Measurements from ENCODE around the gene ST6GALNAC1. TPM values are rescaled to one million over a fixed set of nuclear protein-coding genes. Genes with fewer than 3 reads are reported as not detected.
A peak's percentile ranks its signal among the peaks of the same experiment; 100 is the strongest.

Gene ST6GALNAC1
- total RNA-seq, 1 experiment from 2014 or later, result not detected

DNA sequence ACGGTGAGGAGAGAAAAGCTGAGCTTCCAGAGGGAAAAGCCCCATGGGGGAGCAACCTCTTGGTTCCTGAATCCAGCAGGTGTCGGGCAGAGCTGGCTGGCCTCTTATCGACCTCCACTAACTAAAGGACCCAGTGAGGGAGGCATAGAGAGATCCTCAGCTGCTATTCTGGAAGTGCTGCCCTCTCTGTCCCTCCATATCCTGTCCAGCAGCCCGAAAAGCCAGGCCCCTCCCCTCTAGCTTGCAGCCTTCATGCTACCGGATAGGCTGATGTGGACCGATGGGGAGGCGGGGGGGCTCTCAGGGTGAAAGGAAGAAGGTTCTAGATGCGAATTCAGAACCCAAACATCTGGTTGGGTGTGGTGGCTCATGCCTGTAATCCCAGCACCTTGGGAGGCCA is 42.3 kb upstream of the ST6GALNAC1 start:
- DNase-seq, result no peak
- Histone ChIP-seq H3K4me1 (ENCODE audit: low read length) (no peaks in the 10 kb centered on the region), H3K27me3 (ENCODE audit: low read length) (no peaks in the 10 kb centered on the region), H2AFZ (ENCODE audit: low read length) (no peak overlapping the region), H3K9me3 (ENCODE audit: low read length) (no peaks in the 10 kb centered on the region), H3K4me3 (ENCODE audit: low read length) (no peak overlapping the region), H3K27ac (ENCODE audit: low read length) (no peak overlapping the region), H3K9ac (ENCODE audit: low read length) (no peak overlapping the region), H3K36me3 (ENCODE audit: insufficient read depth, low read length) (no peaks in the 10 kb centered on the region), H3K79me2 (ENCODE audit: low read length) (no peaks in the 10 kb centered on the region), H3K9me2 (replicated peaks; ENCODE audit: insufficient read depth, low read length) (no peaks in the 10 kb centered on the region), H4K20me1 (ENCODE audit: insufficient read depth, low read depth, low read length) (no peaks in the 10 kb centered on the region), H3K4me2 (ENCODE audit: low read depth, low read length, poor library complexity, severe bottlenecking) (no peak overlapping the region)

DNA sequence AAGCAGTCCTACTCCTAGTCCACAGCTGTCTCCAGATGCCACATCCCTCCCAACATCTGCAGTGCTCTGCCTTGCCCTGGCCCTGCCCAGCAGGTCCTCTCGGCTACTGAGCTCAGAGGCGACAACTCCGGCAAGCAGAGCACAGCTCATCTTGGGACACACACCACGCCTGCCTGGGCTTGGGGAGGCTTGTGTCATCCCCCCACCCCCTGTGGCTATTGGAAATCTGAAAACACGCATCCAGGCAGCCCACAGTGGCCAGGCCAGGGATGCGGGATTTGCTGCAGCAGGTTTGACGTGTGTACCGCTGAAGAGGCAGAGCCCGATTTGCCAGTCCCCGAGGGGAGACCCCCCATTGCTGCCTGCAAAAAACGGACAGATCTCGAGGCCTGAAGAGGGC is 41.8 kb upstream of the ST6GALNAC1 start:
- H4K20me1 ChIP-seq (ENCODE audit: insufficient read depth, low read depth, low read length), result no peaks in the 10 kb centered on the region
- no peak for DNase-seq
- no peaks in the 10 kb centered on the region for H3K27me3 ChIP-seq (ENCODE audit: low read length)
- H3K4me3 ChIP-seq (ENCODE audit: low read length), result no peak overlapping the region
- H3K36me3 ChIP-seq (ENCODE audit: insufficient read depth, low read length), result no peaks in the 10 kb centered on the region
- no peaks in the 10 kb centered on the region for H3K9me2 ChIP-seq (replicated peaks; ENCODE audit: insufficient read depth, low read length)
- H3K4me2 ChIP-seq (ENCODE audit: low read depth, low read length, poor library complexity, severe bottlenecking), result no peak overlapping the region
- no peaks in the 10 kb centered on the region for H3K79me2 ChIP-seq (ENCODE audit: low read length)
- H2AFZ ChIP-seq (ENCODE audit: low read length), result no peak overlapping the region
- H3K9me3 ChIP-seq (ENCODE audit: low read length), result no peaks in the 10 kb centered on the region
- no peak overlapping the region for H3K27ac ChIP-seq (ENCODE audit: low read length)
- H3K4me1 ChIP-seq (ENCODE audit: low read length), result no peaks in the 10 kb centered on the region
- H3K9ac ChIP-seq (ENCODE audit: low read length), result no peak overlapping the region

DNA sequence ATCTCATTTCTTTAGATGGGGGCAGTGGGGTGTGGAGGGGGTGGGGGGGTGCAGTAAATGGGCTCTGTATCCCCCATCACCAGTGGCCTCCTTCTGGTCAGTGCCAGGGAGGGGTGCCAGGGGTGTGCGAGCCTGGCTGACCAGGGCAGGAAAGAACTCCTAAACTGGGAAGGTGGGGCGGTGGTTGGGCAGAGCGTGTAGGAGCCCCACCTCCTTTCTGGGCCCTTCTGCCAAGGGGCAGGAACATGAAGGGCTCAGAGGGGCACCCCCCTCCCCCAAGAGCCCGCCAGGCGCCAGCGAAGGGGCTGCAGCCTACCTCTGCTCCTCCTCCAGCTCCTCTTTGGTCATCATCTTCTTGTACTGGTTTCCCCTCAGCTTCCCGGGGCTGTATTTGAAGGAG is 41.2 kb upstream of the ST6GALNAC1 start:
- H3K4me3 ChIP-seq (ENCODE audit: low read length), result no peak overlapping the region
- no peaks in the 10 kb centered on the region for H3K9me3 ChIP-seq (ENCODE audit: low read length)
- no peaks in the 10 kb centered on the region for H3K79me2 ChIP-seq (ENCODE audit: low read length)
- no peak overlapping the region for H3K27ac ChIP-seq (ENCODE audit: low read length)
- no peaks in the 10 kb centered on the region for H3K9me2 ChIP-seq (replicated peaks; ENCODE audit: insufficient read depth, low read length)
- H2AFZ ChIP-seq (ENCODE audit: low read length), result no peak overlapping the region
- no peak for DNase-seq
- no peaks in the 10 kb centered on the region for H3K36me3 ChIP-seq (ENCODE audit: insufficient read depth, low read length)
- H3K4me2 ChIP-seq (ENCODE audit: low read depth, low read length, poor library complexity, severe bottlenecking), result no peak overlapping the region
- no peaks in the 10 kb centered on the region for H3K4me1 ChIP-seq (ENCODE audit: low read length)
- no peak overlapping the region for H3K9ac ChIP-seq (ENCODE audit: low read length)
- no peaks in the 10 kb centered on the region for H4K20me1 ChIP-seq (ENCODE audit: insufficient read depth, low read depth, low read length)
- no peaks in the 10 kb centered on the region for H3K27me3 ChIP-seq (ENCODE audit: low read length)

DNA sequence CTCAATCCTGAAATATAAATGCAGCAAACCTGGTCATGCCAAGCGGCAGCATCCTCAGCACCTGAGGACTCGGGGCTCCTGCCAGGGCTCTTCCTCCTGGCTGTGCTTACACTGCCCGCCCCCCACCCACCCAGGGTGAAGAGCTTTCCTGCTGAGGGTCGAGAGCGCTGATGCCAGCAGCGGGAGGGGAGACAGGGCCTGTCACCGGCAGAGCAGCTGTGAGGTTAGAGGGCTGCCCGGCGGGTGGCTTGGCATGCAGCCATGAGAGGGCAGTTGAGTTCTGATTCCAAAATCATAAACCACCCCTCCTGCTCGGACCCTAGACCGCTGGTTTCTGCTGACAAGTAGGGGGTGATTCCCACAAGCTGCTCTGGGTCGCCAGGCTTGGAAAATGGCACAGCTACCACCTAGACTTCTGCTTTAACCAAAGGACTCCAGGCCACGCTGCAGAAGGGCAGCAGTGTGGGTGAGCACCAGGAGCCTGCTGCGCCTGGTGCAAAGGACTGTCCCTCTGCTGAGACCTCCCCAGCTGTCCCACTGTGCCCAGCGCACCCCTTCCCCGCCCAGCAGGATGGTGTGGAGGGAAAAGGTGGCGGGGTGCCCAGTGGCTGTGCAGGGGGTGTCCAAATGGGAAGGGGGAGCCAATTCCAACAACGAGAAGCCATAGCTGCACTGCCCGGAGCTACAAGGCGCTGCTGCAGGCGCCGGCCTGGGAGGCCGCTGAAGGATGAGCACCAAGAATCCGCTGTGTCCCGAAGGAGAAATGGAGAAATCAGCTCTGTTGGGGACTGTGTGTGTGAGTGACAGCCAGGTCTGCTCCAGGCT is 40.6 kb upstream of the ST6GALNAC1 start:
- no peaks in the 10 kb centered on the region for H3K4me1 ChIP-seq (ENCODE audit: low read length)
- H3K4me2 ChIP-seq (ENCODE audit: low read depth, low read length, poor library complexity, severe bottlenecking), result no peak overlapping the region
- H4K20me1 ChIP-seq (ENCODE audit: insufficient read depth, low read depth, low read length), result no peaks in the 10 kb centered on the region
- no peak overlapping the region for H2AFZ ChIP-seq (ENCODE audit: low read length)
- no peaks in the 10 kb centered on the region for H3K9me3 ChIP-seq (ENCODE audit: low read length)
- no peak overlapping the region for H3K4me3 ChIP-seq (ENCODE audit: low read length)
- H3K27me3 ChIP-seq (ENCODE audit: low read length), result no peaks in the 10 kb centered on the region
- no peaks in the 10 kb centered on the region for H3K79me2 ChIP-seq (ENCODE audit: low read length)
- no peak overlapping the region for H3K27ac ChIP-seq (ENCODE audit: low read length)
- no peaks in the 10 kb centered on the region for H3K36me3 ChIP-seq (ENCODE audit: insufficient read depth, low read length)
- DNase-seq, result no peak
- H3K9ac ChIP-seq (ENCODE audit: low read length), result no peak overlapping the region
- no peaks in the 10 kb centered on the region for H3K9me2 ChIP-seq (replicated peaks; ENCODE audit: insufficient read depth, low read length)

DNA sequence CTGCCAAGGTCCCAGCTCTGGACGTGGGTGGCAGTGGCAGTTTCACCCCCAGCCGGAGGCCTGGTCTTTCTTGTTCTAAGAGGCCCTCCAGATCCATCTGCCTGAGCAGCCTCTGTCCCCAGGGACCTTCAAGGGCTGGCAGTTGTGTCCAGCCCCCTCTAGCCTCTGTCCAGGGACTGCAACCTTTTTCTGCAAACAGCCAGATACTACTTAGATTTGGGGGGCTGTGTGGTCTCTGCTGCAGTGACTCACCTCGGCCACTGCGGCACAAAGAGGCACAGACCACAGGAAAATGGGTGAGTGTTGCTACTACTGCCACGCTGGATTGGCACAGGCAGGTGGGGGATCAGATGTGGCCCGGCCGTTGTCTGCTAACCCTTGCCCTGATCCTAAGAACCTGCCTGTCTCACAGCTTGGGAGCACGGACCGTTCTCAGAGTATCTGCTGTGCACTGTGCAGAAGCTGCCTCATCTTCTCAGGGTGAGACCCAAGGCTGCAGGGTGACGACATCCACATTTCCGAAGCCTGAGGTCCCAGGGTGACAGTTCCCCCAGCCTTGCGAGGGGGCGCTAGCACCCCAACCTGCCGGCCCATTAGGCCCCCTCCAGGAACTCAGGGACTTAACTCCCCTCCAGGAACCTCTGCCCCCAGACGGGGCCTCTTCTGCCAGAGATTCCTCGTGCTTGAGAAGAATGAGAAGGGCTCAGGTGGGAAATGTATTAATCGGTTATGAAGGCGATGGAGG is 39.6 kb upstream of the ST6GALNAC1 start:
- no peak overlapping the region for H3K4me3 ChIP-seq (ENCODE audit: low read length)
- H3K4me2 ChIP-seq (ENCODE audit: low read depth, low read length, poor library complexity, severe bottlenecking), result no peak overlapping the region
- H3K9ac ChIP-seq (ENCODE audit: low read length), result no peak overlapping the region
- no peaks in the 10 kb centered on the region for H4K20me1 ChIP-seq (ENCODE audit: insufficient read depth, low read depth, low read length)
- H3K27ac ChIP-seq (ENCODE audit: low read length), result no peak overlapping the region
- no peaks in the 10 kb centered on the region for H3K36me3 ChIP-seq (ENCODE audit: insufficient read depth, low read length)
- no peak overlapping the region for H2AFZ ChIP-seq (ENCODE audit: low read length)
- DNase-seq, result peak; percentile 66
- H3K9me2 ChIP-seq (replicated peaks; ENCODE audit: insufficient read depth, low read length), result no peaks in the 10 kb centered on the region
- no peaks in the 10 kb centered on the region for H3K4me1 ChIP-seq (ENCODE audit: low read length)
- H3K79me2 ChIP-seq (ENCODE audit: low read length), result no peaks in the 10 kb centered on the region
- H3K9me3 ChIP-seq (ENCODE audit: low read length), result no peaks in the 10 kb centered on the region
- no peaks in the 10 kb centered on the region for H3K27me3 ChIP-seq (ENCODE audit: low read length)

DNA sequence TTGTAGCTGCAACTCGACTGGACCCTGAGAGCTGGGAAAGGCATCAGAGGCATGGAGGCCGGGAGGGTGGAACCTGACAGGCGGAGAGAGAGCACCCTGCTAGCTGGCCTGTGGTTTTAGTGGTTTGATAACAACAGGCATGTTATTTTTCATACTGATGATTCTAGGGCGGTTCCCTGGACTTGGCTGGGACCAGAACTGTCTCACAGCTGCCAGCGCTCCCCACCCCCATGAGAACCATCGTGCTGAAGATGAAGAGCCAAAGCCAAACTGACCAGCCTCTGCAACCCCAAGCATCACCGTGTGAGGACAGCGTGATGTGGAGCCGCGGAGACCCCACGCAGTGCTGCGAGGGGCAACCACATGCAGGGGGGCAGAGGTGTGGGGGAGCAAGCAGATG is 38.7 kb upstream of the ST6GALNAC1 start:
- H3K4me1 ChIP-seq (ENCODE audit: low read length), result no peaks in the 10 kb centered on the region
- no peak overlapping the region for H2AFZ ChIP-seq (ENCODE audit: low read length)
- H3K4me3 ChIP-seq (ENCODE audit: low read length), result no peak overlapping the region
- H3K36me3 ChIP-seq (ENCODE audit: insufficient read depth, low read length), result no peaks in the 10 kb centered on the region
- no peaks in the 10 kb centered on the region for H4K20me1 ChIP-seq (ENCODE audit: insufficient read depth, low read depth, low read length)
- no peaks in the 10 kb centered on the region for H3K79me2 ChIP-seq (ENCODE audit: low read length)
- no peaks in the 10 kb centered on the region for H3K27me3 ChIP-seq (ENCODE audit: low read length)
- DNase-seq, result no peak
- H3K9ac ChIP-seq (ENCODE audit: low read length), result no peak overlapping the region
- no peaks in the 10 kb centered on the region for H3K9me3 ChIP-seq (ENCODE audit: low read length)
- no peak overlapping the region for H3K27ac ChIP-seq (ENCODE audit: low read length)
- H3K4me2 ChIP-seq (ENCODE audit: low read depth, low read length, poor library complexity, severe bottlenecking), result no peak overlapping the region
- no peaks in the 10 kb centered on the region for H3K9me2 ChIP-seq (replicated peaks; ENCODE audit: insufficient read depth, low read length)

DNA sequence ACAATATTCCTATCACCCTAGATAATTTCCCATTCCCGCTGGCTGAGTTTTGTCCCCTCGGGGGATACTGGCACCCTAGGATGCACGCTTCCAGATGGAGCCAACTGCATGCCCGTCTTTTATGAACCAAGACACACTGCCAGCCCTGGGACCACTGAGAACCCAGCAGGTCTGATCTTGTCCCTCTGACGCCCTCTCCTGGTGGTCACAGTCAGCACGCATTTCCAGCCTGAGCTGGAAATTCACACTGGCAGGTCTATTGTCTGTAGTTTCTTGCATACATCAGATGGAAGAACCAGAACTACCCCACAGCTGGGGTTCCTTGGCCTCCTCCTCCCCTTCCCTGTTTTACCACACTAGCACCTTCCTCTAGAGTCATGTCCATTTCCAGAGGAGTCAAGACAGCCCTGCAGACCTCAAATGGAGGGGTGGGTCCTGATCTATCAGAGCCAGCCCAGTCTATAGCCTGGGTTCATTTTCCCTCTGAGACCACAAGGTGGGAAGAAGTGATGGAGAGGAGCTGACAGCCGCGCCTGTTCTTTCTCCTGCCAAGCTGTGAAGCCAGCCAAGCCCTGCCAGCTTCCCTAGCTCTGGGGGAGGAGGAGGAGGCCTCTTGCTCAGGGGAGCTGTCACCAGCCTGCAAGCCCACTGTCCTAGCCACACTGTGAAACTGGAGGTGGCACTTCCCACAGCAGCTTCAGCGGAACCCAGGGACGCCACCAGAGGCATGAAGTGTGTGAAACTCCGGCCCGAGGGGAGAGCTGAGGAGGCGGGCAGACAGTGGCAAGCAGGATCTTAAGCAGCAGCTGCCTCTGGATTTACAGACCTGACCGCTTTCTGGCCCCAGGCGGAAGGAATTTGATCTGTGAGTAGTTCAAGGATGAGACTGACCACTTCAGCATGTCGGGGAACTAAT is 37.9 kb upstream of the ST6GALNAC1 start:
- Histone ChIP-seq H3K9me2 (replicated peaks; ENCODE audit: insufficient read depth, low read length) (no peaks in the 10 kb centered on the region), H4K20me1 (ENCODE audit: insufficient read depth, low read depth, low read length) (no peaks in the 10 kb centered on the region), H3K27ac (ENCODE audit: low read length) (no peak overlapping the region), H3K9ac (ENCODE audit: low read length) (no peak overlapping the region), H3K27me3 (ENCODE audit: low read length) (no peaks in the 10 kb centered on the region), H3K4me3 (ENCODE audit: low read length) (no peak overlapping the region), H3K36me3 (ENCODE audit: insufficient read depth, low read length) (no peaks in the 10 kb centered on the region), H3K4me1 (ENCODE audit: low read length) (no peaks in the 10 kb centered on the region), H2AFZ (ENCODE audit: low read length) (no peak overlapping the region), H3K79me2 (ENCODE audit: low read length) (no peaks in the 10 kb centered on the region), H3K9me3 (ENCODE audit: low read length) (no peaks in the 10 kb centered on the region), H3K4me2 (ENCODE audit: low read depth, low read length, poor library complexity, severe bottlenecking) (no peak overlapping the region)
- peak; percentile 85 for DNase-seq

DNA sequence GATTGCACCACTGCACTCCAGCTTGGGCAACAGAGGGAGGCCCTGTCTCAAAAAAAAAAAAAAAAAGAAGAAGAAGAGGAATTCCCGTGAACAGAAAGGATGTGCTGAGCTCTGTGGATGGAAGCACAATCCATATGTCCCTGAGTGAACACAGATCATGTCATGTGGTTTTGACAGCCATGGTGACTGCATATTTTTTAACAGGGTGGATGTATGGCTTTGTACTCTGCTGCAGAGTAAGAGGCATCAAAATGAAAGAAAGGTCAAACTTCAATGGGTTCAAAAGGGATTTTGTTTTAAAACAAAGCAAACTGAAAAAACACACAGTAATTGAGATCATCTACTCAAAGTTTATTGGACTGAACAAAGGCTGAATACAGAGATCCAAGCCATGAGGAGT is 35.7 kb upstream of the ST6GALNAC1 start:
- no peak overlapping the region for H2AFZ ChIP-seq (ENCODE audit: low read length)
- H3K27ac ChIP-seq (ENCODE audit: low read length), result no peak overlapping the region
- no peak for DNase-seq

More for the DNA sequence above, 35.7 kb upstream of the ST6GALNAC1 start:
- no peak overlapping the region for H3K4me3 ChIP-seq (ENCODE audit: low read length)
- H3K4me1 ChIP-seq (ENCODE audit: low read length), result no peaks in the 10 kb centered on the region
- H3K9ac ChIP-seq (ENCODE audit: low read length), result no peak overlapping the region
- no peaks in the 10 kb centered on the region for H3K79me2 ChIP-seq (ENCODE audit: low read length)
- no peaks in the 10 kb centered on the region for H4K20me1 ChIP-seq (ENCODE audit: insufficient read depth, low read depth, low read length)
- H3K27me3 ChIP-seq (ENCODE audit: low read length), result no peaks in the 10 kb centered on the region
- no peaks in the 10 kb centered on the region for H3K9me2 ChIP-seq (replicated peaks; ENCODE audit: insufficient read depth, low read length)
- H3K4me2 ChIP-seq (ENCODE audit: low read depth, low read length, poor library complexity, severe bottlenecking), result no peak overlapping the region
- no peaks in the 10 kb centered on the region for H3K36me3 ChIP-seq (ENCODE audit: insufficient read depth, low read length)
- no peaks in the 10 kb centered on the region for H3K9me3 ChIP-seq (ENCODE audit: low read length)
